Smooth muscle cell (in vitro differentiated cells): ENCODE data around the gene MBL2. TPM values are rescaled to one million over a fixed set of nuclear protein-coding genes. Genes with fewer than 3 reads are reported as not detected.

Source experiments
- DNase-seq: peaks from one replicate; lab custom pipeline; 2025; ENCODE audit not compliant: unreplicated experiment; lab: John Stamatoyannopoulos, UW
- H2AFZ ChIP-seq: fragments of 200-600 bp; sonication (generic); 2 replicates; pipeline ENCODE4 v1.6.0; 2016; ENCODE audit warnings: antibody characterized with exemption, low read depth, mild to moderate bottlenecking
- H3F3A ChIP-seq: fragments of 200-600 bp; sonication (generic); 2 replicates; pipeline ENCODE4 v1.6.0; 2017; ENCODE audit warnings: antibody characterized with exemption, low read depth
- H3K27ac ChIP-seq: fragments of 200-600 bp; sonication (generic); 2 replicates; pipeline ENCODE4 v1.5.1; 2016; ENCODE audit warnings: low read depth, mild to moderate bottlenecking
- H3K27me3 ChIP-seq: fragments of 200-600 bp; sonication (generic); 2 replicates; pipeline ENCODE4 v1.6.1; 2016; ENCODE audit warnings: low read depth, mild to moderate bottlenecking
- H3K36me3 ChIP-seq: fragments of 200-600 bp; sonication (generic); 2 replicates; pipeline ENCODE4 v1.5.1; 2016; ENCODE audit warnings: low read depth
- H3K4me1 ChIP-seq: fragments of 200-600 bp; sonication (generic); 2 replicates; pipeline ENCODE4 v1.5.1; 2016; ENCODE audit warnings: low read depth
- H3K4me2 ChIP-seq: fragments of 200-600 bp; sonication (generic); 2 replicates; pipeline ENCODE4 v1.6.0; 2016; ENCODE audit warnings: mild to moderate bottlenecking
- H3K4me3 ChIP-seq: fragments of 200-600 bp; sonication (generic); 2 replicates; pipeline ENCODE4 v1.5.1; 2016; ENCODE audit warnings: mild to moderate bottlenecking
- H3K79me2 ChIP-seq: fragments of 200-600 bp; sonication (generic); 2 replicates; pipeline ENCODE4 v1.6.0; 2016; ENCODE audit warnings: low read depth, mild to moderate bottlenecking
- H3K9ac ChIP-seq: fragments of 200-600 bp; sonication (generic); 2 replicates; pipeline ENCODE4 v1.6.0; 2016; ENCODE audit warnings: low read depth
- H3K9me3 ChIP-seq: fragments of 200-600 bp; sonication (generic); replicated peaks from 2 replicates; pipeline ENCODE4 v1.5.1; 2016; ENCODE audit warnings: low read depth
- H4K20me1 ChIP-seq: fragments of 200-600 bp; sonication (generic); 2 replicates; pipeline ENCODE4 v1.6.0; 2016; ENCODE audit warnings: low read depth
- CTCF ChIP-seq: fragments of 200-600 bp; sonication (generic); IDR thresholded peaks from 2 replicates; pipeline ENCODE4 v1.5.1; 2017; ENCODE audit warnings: borderline replicate concordance, mild to moderate bottlenecking, antibody characterized with exemption; ENCODE audit not compliant: insufficient read depth, poor library complexity, severe bottlenecking
- WGBS: methylation state at CpG from one replicate; pipeline ENCODE4 v1.1.7; 2016; ENCODE audit warnings: low lambda C conversion rate; 5-methylcytosine and 5-hydroxymethylcytosine counted together
- polyA plus RNA-seq: library from polyadenylated mRNA; unstranded; fragments of >200 nt; fragmentation: Nextera tagmentation; extraction: Ambion mirVana; gene quantifications from 2 replicates; pipeline ENCODE4 v1.2.1, GENCODE V29; 2016
- total RNA-seq: library from RNA; depleted of rRNA; stranded (reverse); fragments of >200 nt; gene quantifications from 2 replicates; pipeline ENCODE4 v1.2.3, GENCODE V29; 2014

Gene MBL2
- total and polyA plus RNA-seq, 2 experiments from 2014 or later: 0.04 TPM; not detected in 1

- no peak for DNase-seq
- H3F3A ChIP-seq: peaks cover 2% of the 10 kb centered on the region
- no peaks in the 10 kb centered on the region for H3K36me3 ChIP-seq
- no peak overlapping the region for H3K9ac ChIP-seq
- 93% methylated on average over 2 of the region's 2 CpGs for WGBS
- H3K4me3 ChIP-seq: no peak overlapping the region
- H3K27me3 ChIP-seq: no peaks in the 10 kb centered on the region
- no peaks in the 10 kb centered on the region for H3K79me2 ChIP-seq
- no peak overlapping the region for H2AFZ ChIP-seq
- H3K4me2 ChIP-seq: no peak overlapping the region
- no peaks in the 10 kb centered on the region for H4K20me1 ChIP-seq
- H3K4me1 ChIP-seq: no peaks in the 10 kb centered on the region
- H3K27ac ChIP-seq: no peak overlapping the region
- no peak for TF ChIP-seq CTCF
- H3K9me3 ChIP-seq: no peaks in the 10 kb centered on the region
Observed at GRCh38 chr10:52751337-52751736, 21.2 kb downstream of the MBL2 start.

GRCh38 chr10:52750629-52751028 lies 22.0 kb downstream of the MBL2 start:
- Histone ChIP-seq H2AFZ (no peak overlapping the region), H4K20me1 (no peaks in the 10 kb centered on the region), H3K4me1 (no peaks in the 10 kb centered on the region), H3K4me2 (no peak overlapping the region), H3K79me2 (no peaks in the 10 kb centered on the region), H3K9me3 (no peaks in the 10 kb centered on the region), H3K27me3 (no peaks in the 10 kb centered on the region), H3K4me3 (no peak overlapping the region), H3K27ac (no peak overlapping the region), H3F3A (peaks cover 2% of the 10 kb centered on the region), H3K36me3 (no peaks in the 10 kb centered on the region), H3K9ac (no peak overlapping the region)
- DNase-seq: no peak
- WGBS: 92% methylated on average over 1 of the region's 1 CpG
- TF ChIP-seq CTCF: no peak

- Histone ChIP-seq H3K27ac (no peak overlapping the region), H2AFZ (no peak overlapping the region)
Observed at GRCh38 chr10:52747694-52748093, 24.9 kb downstream of the MBL2 start.

More at GRCh38 chr10:52747694-52748093, 24.9 kb downstream of the MBL2 start:
- Histone ChIP-seq H3K9ac (no peak overlapping the region), H3K4me3 (no peak overlapping the region), H3K27me3 (no peaks in the 10 kb centered on the region), H4K20me1 (no peaks in the 10 kb centered on the region), H3K36me3 (no peaks in the 10 kb centered on the region), H3K79me2 (no peaks in the 10 kb centered on the region), H3F3A (no peaks in the 10 kb centered on the region), H3K4me1 (no peaks in the 10 kb centered on the region), H3K4me2 (no peak overlapping the region), H3K9me3 (no peaks in the 10 kb centered on the region)
- 90% methylated on average over 4 of the region's 4 CpGs for WGBS
- TF ChIP-seq CTCF: no peak
- no peak for DNase-seq
